GM12891 (cell line): ENCODE data around the gene LRRC7.

Experiments
- POLR2A ChIP-seq: IDR thresholded peaks from 2 replicates; pipeline ENCODE4 v1.6.1; 2011; ENCODE audit warnings: low read depth, low read length, control low read depth
- POLR2AphosphoS5 ChIP-seq: IDR thresholded peaks from 2 replicates; pipeline ENCODE4 v1.6.1; 2011; ENCODE audit warnings: low read depth, low read length, control low read depth
- SPI1 ChIP-seq: IDR thresholded peaks from 2 replicates; pipeline ENCODE4 v1.6.1; 2011; ENCODE audit warnings: low read depth, low read length, control low read depth
- TAF1 ChIP-seq: IDR thresholded peaks from 2 replicates; pipeline ENCODE4 v1.6.1; 2011; ENCODE audit warnings: low read depth, low read length, control low read depth

GRCh38 chr1:69921486-69921885 is 353.8 kb downstream of the LRRC7 start:
- TF ChIP-seq POLR2A (no peak), POLR2AphosphoS5 (no peak), SPI1 (no peak), TAF1 (no peak)
